HL-60 (cell line): ENCODE measurements around the gene TIMP2.

Experiments used
- CTCF ChIP-seq: IDR thresholded peaks from one replicate; pipeline ENCODE4 v1.5.1; 2011; ENCODE audit warnings: low read length, control low read depth, inconsistent platforms; ENCODE audit not compliant: insufficient read depth
- GABPA ChIP-seq: IDR thresholded peaks from 2 replicates; pipeline ENCODE4 v1.6.1; 2012; ENCODE audit warnings: low read depth
- POLR2AphosphoS5 ChIP-seq: IDR thresholded peaks from 2 replicates; pipeline ENCODE4 v1.6.1; 2012; ENCODE audit warnings: low read depth
- REST ChIP-seq: IDR thresholded peaks from 2 replicates; pipeline ENCODE4 v1.6.1; 2012; ENCODE audit warnings: low read depth; ENCODE audit not compliant: insufficient replicate concordance
- SPI1 ChIP-seq: IDR thresholded peaks from 2 replicates; pipeline ENCODE4 v1.6.1; 2012; ENCODE audit warnings: low read depth, mild to moderate bottlenecking, borderline replicate concordance

DNA sequence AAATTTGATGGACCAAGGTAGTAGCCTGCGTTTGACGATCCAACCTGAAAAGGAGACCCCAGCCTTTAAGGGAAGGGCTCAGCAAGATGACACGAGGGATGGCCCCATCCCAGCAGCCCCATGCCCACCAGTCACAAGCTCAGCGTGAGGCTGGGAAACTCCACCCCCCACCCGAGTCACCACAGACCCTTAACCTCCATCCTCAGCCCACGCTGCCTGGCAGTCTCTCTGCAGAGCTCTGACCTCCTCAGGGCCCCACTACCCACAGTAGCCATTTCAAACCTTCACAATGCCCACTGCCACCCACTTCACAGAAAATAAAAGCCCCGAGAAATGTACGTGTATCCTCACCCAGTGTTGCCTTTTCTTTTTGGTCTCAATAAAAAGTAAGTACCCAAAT lies 103.2 kb downstream of the TIMP2 start:
- TF ChIP-seq CTCF = no peak
- TF ChIP-seq POLR2AphosphoS5 = no peak
- TF ChIP-seq REST = no peak
- no peak for TF ChIP-seq SPI1
- no peak for TF ChIP-seq GABPA
